MM.1S (cell line): ENCODE results near the gene ADAMTSL2.

Experiments used
- DNase-seq: peaks from one replicate; pipeline ENCODE4 v3.0.0-alpha.2; 2015
- H2AFZ ChIP-seq: fragments of 300-600 bp; sonication (generic); 2 replicates; pipeline ENCODE4 v1.6.0; 2016; ENCODE audit warnings: antibody characterized with exemption, low read length
- H3F3A ChIP-seq: fragments of 300-600 bp; sonication (generic); 2 replicates; pipeline ENCODE4 v1.6.1; 2016; ENCODE audit warnings: mild to moderate bottlenecking, antibody characterized with exemption, low read length, moderate library complexity, mixed read lengths; ENCODE audit not compliant: insufficient read depth
- H3K27ac ChIP-seq: fragments of 300-600 bp; sonication (generic); 2 replicates; pipeline ENCODE4 v1.5.1; 2016; ENCODE audit warnings: mild to moderate bottlenecking, low read length
- H3K27me3 ChIP-seq: fragments of 300-600 bp; sonication (generic); replicated peaks from 2 replicates; pipeline ENCODE4 v1.6.0; 2016; ENCODE audit warnings: low read length; ENCODE audit not compliant: insufficient read depth
- H3K36me3 ChIP-seq: fragments of 300-600 bp; sonication (generic); replicated peaks from 2 replicates; pipeline ENCODE4 v1.6.1; 2016; ENCODE audit warnings: mild to moderate bottlenecking, low read length, mixed read lengths; ENCODE audit not compliant: insufficient read depth
- H3K4me1 ChIP-seq: fragments of 300-600 bp; sonication (generic); 2 replicates; pipeline ENCODE4 v1.6.1; 2016; ENCODE audit warnings: low read length, mixed read lengths
- H3K4me2 ChIP-seq: fragments of 300-600 bp; sonication (generic); 2 replicates; pipeline ENCODE4 v1.6.0; 2016; ENCODE audit warnings: low read depth, low read length
- H3K4me3 ChIP-seq: fragments of 300-600 bp; sonication (generic); 2 replicates; pipeline ENCODE4 v1.5.1; 2016; ENCODE audit warnings: low read length, mixed read lengths
- H3K79me2 ChIP-seq: fragments of 300-600 bp; sonication (generic); 2 replicates; pipeline ENCODE4 v1.6.1; 2016; ENCODE audit warnings: mixed run types, low read length, mixed read lengths
- H3K9ac ChIP-seq: fragments of 300-600 bp; sonication (generic); 2 replicates; pipeline ENCODE4 v1.6.1; 2016; ENCODE audit warnings: low read length, mixed read lengths
- H3K9me2 ChIP-seq: fragments of 300-600 bp; sonication (generic); replicated peaks from 2 replicates; pipeline ENCODE4 v1.6.1; 2016; ENCODE audit warnings: mild to moderate bottlenecking, low read length, mixed read lengths; ENCODE audit not compliant: insufficient read depth
- H3K9me3 ChIP-seq: fragments of 300-600 bp; sonication (generic); replicated peaks from 2 replicates; pipeline ENCODE4 v1.6.1; 2016; ENCODE audit warnings: mild to moderate bottlenecking, low read length, mixed read lengths; ENCODE audit not compliant: insufficient read depth
- H4K20me1 ChIP-seq: fragments of 300-600 bp; sonication (generic); 2 replicates; pipeline ENCODE4 v1.6.1; 2016; ENCODE audit warnings: mild to moderate bottlenecking, low read length, moderate library complexity, mixed read lengths; ENCODE audit not compliant: insufficient read depth
- CTCF ChIP-seq: fragments of 300-600 bp; sonication (generic); IDR thresholded peaks from 2 replicates; pipeline ENCODE4 v1.5.1; 2016; ENCODE audit warnings: antibody characterized with exemption, low read length, mixed read lengths
- EZH2 ChIP-seq: fragments of 300-600 bp; sonication (generic); optimal IDR thresholded peaks from 2 replicates; pipeline ENCODE3; 2017; ENCODE audit warnings: low read depth, mild to moderate bottlenecking, antibody characterized with exemption, low read length, mixed read lengths
- EZH2phosphoT487 ChIP-seq: fragments of 300-600 bp; sonication (generic); IDR thresholded peaks from 2 replicates; pipeline ENCODE4 v1.6.1; 2018; ENCODE audit warnings: antibody characterized with exemption, low read length

ADAMTSL2 gene

DNA sequence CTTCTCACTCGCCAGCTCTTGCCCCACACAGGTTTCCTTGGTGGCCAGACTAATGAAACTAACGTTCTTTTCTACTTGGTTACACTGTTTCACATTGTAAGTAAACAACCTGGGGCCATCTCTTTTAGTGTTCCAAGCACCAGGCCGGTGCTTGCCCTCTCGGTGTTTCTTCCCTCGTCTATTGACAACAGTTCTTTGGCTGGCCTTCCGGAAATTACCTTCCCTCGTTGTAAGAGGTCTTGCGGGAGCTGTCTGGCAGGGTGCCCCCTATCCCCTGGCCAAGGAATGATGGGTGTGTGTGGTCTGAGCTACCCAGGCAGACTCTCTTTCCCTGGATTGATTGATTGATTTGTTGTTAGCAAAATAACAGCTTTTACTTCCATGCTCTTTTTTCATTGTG lies 8.8 kb upstream of the ADAMTSL2 start:
- peaks cover 96% of the 10 kb centered on the region for H3K27me3 ChIP-seq
- H4K20me1 ChIP-seq: no peaks in the 10 kb centered on the region
- H3K4me3 ChIP-seq: no peak overlapping the region
- H3F3A ChIP-seq: no peaks in the 10 kb centered on the region
- H3K4me2 ChIP-seq: no peak overlapping the region
- H3K9me2 ChIP-seq: no peaks in the 10 kb centered on the region
- no peak overlapping the region for H3K27ac ChIP-seq
- H3K79me2 ChIP-seq: no peaks in the 10 kb centered on the region
- H3K36me3 ChIP-seq: no peaks in the 10 kb centered on the region
- H3K4me1 ChIP-seq: no peaks in the 10 kb centered on the region
- TF ChIP-seq EZH2phosphoT487 (no peak), EZH2 (no peak), CTCF (no peak)
- H3K9ac ChIP-seq: no peak overlapping the region
- no peaks in the 10 kb centered on the region for H3K9me3 ChIP-seq
- no peak overlapping the region for H2AFZ ChIP-seq
- no peak for DNase-seq

- H3K27ac ChIP-seq: no peak overlapping the region
These were observed 7.7 kb upstream of the ADAMTSL2 start for GRCh38 chr9:133526721-133527321.

GRCh38 chr9:133527444-133527920 lies 7.0 kb upstream of the ADAMTSL2 start:
- DNase-seq: no peak
- TF ChIP-seq EZH2 (no peak), EZH2phosphoT487 (no peak), CTCF (no peak)
- H3K9me2 ChIP-seq: no peaks in the 10 kb centered on the region
- no peak overlapping the region for H3K4me3 ChIP-seq
- H3K36me3 ChIP-seq: no peaks in the 10 kb centered on the region
- H3K9me3 ChIP-seq: no peaks in the 10 kb centered on the region
- no peaks in the 10 kb centered on the region for H3K79me2 ChIP-seq
- H3K4me1 ChIP-seq: no peaks in the 10 kb centered on the region
- H3K27me3 ChIP-seq: peaks cover 96% of the 10 kb centered on the region
- H3K9ac ChIP-seq: no peak overlapping the region
- H3F3A ChIP-seq: no peaks in the 10 kb centered on the region
- no peaks in the 10 kb centered on the region for H4K20me1 ChIP-seq
- no peak overlapping the region for H3K4me2 ChIP-seq
- H2AFZ ChIP-seq: no peak overlapping the region
- no peak overlapping the region for H3K27ac ChIP-seq

More at GRCh38 chr9:133526721-133527321, 7.7 kb upstream of the ADAMTSL2 start:
- Histone ChIP-seq H3K4me3 (no peak overlapping the region), H2AFZ (no peak overlapping the region), H3K27me3 (peaks cover 96% of the 10 kb centered on the region), H3F3A (no peaks in the 10 kb centered on the region), H4K20me1 (no peaks in the 10 kb centered on the region), H3K9me2 (no peaks in the 10 kb centered on the region), H3K4me1 (no peaks in the 10 kb centered on the region), H3K79me2 (no peaks in the 10 kb centered on the region), H3K4me2 (no peak overlapping the region), H3K9ac (no peak overlapping the region), H3K36me3 (no peaks in the 10 kb centered on the region), H3K9me3 (no peaks in the 10 kb centered on the region)
- no peak for TF ChIP-seq EZH2
- no peak for TF ChIP-seq EZH2phosphoT487
- TF ChIP-seq CTCF: no peak
- no peak for DNase-seq
